HG03039 (cell line): ENCODE data around the gene ARHGAP15.

ENCODE experiments used
- ATAC-seq: cut with Tn5 transposase; IDR thresholded peaks from one replicate; pipeline ENCODE4 v1.9.1; 2021; ENCODE audit warnings: mild to moderate bottlenecking, moderate library complexity; ENCODE audit not compliant: unreplicated experiment

The ARHGAP15 gene

DNA sequence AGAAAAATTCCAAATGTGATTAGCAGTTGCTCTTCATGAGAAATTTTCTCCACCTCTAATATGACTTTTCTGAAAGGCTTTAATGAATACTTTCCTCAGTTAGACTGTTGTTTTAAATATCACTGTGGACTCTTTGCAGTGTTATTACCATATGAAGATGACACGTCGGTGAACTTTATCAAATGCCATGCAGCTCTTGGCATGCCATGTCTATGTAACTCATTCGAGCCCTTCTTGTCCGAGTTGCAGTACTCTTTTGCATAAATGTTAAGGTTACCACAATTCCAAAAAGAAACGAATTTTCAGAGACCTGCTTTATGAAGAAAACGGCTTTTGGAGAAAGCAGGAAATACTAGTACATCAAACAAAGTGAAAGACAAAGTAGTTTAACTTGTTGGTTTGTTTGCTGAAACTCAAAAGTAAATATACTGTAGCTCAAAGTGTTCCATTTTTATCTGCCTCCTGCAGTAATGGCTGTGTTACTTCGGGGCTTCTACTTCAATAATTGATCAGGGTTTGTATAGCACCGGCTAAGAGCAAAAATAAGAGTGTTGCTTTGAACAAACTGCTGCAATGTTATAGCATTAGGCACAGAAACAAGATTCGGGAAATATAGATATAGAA is 204.1 kb downstream of the ARHGAP15 start:
- ATAC-seq: no peak

DNA sequence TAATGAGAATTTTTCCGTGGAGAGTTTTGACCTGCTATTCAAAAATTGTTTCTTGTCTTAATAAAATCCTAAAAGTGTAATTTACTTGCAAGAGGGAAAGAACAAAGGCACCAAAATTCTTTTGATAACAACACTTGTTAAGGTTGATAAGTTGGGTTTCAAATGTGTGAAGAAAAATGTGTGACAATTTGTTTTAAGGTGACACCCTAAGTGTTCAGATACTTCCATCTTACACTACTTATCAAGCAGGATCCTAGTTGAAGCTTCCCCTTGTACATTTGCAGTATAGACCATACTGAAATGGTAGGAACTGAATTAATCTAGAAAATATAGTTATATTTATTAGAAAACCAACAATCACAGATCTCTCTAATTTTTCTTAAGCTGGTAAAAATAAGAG is 204.6 kb downstream of the ARHGAP15 start:
- ATAC-seq: no peak

DNA sequence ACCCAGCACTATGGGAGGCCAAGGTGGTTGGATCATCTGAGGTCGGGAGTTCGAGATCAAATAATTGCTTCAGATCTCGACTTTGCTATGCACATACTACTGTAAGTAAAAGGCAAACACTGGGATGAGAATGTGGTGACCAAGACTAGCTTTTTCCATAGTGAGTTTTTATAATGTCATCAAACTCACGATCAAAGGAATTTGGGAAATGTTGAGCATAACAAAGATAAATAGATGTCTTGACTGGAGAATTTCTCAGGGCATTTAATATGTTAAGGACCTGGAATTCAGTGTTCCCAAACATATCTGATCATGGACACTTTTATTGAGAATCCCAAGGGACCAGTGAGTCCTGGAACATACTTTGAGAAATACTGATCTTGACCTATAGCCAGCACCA is 205.6 kb downstream of the ARHGAP15 start:
- ATAC-seq: no peak

DNA sequence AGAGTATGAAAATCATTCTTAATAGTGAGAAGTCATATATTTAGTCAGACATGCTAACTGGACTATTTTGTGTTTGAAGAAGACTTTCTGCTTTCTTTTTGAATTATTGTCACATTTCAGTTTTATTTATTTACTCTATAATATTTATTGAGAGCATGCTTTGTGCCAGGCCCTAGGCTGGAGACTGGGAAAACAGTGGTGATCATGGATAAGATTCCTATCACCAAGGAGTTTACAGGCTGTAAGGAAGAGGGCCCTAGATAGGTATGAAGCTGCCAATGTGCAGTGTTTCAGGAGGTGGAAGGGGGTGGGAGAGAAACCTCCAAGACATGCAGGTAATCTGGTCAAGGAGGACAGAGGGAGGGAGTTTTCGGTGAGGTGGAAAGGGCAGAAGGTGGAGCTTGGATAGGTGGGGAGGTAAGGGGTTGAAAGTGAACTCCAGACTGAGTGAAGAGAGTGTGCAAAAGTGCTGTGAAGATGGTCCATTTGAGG is 207.5 kb downstream of the ARHGAP15 start:
- ATAC-seq: no peak

DNA sequence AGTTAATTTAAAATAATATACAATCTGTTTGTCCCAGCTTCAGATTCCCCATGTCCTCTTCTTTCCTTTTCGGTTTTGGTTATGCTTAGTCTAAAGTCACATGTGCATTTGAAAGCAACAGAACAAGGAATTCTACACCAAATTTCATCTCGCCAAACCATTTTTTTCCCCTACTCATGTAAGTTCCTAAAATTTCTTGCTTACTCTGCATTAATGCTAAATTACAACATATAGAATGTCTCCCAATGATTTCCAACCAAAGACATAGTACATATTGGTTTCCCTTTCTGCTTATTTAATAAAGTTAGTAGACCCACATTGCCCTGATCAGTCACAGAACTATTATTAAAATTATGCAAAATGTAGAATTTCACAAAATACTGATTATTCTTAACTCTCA is 212.3 kb downstream of the ARHGAP15 start:
- no peak for ATAC-seq

DNA sequence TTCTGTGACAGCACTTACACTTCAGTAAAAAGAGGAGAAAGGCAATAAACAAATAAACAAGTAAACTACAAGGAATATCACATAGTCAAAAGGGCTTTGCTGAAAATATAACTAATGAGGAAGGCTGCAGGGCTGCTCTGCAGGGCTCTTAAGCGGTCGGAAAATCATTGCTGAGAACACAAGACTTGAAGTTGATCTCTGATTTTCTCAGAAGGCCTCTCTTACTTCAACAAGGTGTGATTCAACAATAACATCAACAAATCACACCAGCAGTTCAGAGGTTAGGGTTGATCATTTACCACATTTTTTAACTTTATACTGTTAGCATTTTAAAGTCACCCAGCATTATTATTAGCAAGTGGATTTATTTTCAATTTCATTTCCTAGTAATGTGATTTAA is 215.6 kb downstream of the ARHGAP15 start:
- no peak for ATAC-seq

DNA sequence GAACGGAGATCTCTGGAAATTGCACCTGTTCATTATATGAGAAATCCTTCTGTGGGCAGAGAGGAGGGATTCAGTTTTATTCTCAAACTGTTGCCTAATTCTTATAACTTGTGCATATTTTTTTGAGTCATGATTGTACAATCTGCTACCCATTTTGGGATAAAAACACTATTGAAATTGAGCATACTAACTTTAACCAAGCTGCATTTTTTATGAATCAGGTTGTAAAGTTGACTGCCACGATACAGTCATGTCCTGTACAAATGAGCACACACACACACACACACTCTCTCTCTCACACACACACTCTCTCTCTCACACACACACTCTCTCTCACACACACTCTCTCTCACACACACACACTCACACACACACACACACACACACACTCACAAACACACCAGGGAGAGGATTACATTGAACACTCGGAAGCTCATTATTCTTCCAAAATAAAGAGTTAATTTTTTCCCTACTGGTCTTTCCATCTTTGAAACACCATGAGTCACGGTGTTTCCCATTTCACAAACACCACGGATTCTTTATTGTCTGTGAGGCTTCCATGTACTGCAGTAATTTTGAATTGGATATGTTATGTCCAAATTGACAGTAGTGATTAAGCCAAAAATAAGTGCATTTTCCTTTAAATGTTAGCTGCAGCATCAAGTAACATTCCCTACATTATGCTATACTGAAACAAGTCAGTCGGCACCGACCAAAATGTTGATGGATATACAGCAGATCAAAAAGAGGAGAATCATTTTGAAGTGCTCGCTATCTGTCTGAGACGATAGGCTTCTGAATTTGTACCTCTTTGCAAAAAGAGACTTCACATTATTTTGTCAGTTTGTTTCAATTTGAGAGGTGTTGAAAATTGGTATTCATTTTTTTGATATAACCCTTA is 216.9 kb downstream of the ARHGAP15 start:
- ATAC-seq: no peak

DNA sequence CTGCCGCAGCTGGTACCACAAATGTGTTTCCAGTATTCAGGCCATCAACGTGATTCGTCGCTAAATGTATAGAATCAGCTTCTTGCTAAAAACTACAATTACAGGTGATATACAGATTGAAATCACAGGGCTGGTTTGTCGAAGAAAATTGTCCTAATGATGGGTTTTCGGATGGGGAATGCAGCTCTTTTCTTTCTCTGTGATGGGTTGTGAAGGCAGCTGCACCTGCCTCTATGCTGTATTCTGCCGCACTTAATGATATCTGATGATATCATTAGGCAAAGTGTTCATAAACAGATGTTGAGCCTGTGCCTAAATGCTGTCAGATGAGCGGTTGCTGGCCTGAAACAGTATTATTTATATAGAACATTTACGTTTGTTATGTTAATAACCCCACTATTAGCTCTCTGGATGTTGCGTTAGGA is 218.1 kb downstream of the ARHGAP15 start:
- ATAC-seq: no peak

DNA sequence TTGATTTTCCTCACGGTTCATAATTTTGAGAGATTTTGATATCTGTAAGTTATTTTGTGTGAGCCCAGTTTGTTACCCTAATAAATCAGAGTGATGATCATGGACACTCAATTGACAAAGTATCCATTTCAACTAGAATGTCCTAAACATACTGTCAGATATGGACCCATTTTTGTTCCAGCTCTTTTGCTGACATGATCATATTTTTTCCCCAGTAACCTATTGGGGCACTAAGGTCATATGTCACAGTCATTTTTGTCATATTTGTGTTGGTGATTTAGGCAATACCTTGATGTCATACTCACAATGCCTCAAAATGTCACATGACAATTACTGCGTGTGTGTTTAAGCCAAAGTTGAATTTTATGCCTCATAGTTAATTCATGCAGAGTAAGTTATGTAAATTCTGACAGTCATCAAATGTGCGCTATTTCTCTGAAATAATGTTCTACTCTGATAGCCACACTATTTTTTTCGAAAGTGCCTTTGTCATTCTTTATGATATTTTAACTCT is 218.7 kb downstream of the ARHGAP15 start:
- ATAC-seq: no peak

DNA sequence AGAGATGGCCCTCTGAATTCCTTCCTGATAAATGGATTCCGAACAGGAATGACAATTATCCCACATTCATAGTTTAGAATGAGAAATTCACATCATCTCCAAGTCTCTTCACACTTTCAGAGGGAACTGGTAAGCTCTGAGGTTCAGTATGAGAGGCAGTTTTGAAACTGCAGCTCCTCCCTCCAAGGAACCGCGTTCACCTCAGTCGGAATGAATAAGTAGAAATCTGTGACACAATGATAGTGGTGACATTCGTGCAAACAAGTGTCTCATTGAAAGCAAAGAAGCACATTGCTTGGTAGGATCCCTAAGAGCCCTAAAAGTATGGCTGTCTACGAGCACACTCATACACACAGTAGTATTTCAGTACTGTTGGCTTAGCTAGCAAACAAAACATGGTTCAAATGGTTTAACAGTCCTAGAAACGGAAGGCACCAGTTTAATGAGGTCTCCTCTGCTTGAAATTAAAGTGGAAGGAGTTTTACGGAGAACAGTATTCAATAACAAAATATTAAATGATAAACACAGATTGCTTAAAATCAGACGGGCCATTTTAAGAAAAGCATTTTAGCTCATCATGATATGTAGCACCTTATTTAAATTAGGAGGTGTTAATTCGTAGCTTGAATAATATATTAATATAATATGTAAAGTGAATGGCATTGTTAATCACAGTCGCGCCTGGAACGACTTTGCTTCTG is 225.0 kb downstream of the ARHGAP15 start:
- no peak for ATAC-seq

DNA sequence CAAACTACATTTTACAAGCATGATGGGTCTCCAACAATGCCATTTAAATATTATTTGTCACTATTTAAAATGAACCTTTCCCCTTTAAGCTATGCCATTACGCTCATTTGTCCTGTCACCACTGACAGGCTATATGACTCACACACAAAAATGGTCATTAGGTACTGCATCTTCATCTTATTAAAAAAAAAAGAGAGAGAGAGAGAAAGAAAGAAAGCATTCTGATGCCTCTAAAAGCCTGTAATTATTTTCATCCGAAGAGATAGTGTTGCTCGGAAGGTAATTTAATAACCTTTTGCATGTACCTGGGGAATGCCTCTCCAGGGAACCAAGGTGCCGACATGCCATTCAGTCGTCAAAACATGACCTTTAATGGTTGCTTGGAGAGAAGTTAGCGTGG is 226.7 kb downstream of the ARHGAP15 start:
- ATAC-seq: no peak

DNA sequence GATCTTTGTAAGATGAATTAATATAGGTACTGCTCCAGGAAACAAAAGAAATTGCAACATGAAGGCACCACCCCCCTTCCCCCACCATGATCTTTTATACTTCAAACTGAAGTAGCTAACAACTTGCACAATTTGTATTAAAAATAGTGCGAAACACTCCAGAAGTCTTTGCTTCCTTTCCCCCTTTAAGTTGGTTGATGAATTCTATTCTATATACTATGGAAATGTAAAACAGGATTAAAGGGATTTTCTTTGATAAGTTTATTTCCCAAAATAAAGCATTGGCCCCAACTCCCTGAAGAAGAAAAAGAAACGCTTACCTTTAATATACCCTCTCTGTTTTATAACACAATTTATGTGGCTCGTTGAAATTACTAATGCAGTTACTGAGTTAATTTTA is 227.1 kb downstream of the ARHGAP15 start:
- no peak for ATAC-seq

DNA sequence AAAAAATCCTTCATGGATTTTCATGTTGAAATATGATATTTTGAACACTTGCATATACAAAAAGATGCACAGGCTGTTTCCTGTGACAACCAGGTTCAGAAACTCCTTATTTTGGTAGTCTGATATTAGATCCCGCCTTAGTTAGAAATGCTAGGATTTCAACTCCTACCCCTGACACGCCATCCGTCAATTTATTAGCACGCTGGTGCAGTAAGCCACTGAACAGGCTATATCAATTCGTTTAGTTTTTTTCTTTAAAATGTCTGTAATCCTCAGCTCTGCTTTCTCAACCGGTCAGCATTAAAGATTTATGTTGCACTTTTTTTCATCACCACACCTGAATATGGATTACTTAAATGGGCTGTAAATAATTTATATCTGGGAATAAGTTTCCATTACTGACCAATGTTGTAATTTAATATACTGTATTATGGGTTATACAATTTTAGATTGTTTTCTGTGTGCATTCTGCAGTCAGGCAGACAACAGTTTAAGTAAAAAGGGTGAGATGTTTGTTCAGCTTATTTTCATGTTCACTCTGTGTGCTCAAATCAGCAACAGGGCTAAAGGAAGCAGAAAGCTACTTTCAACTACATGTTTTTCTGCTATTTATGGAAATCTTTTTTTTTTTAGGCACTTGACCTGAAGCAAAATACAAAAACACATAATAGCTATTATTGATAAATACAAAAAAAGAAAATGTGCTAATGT is 227.7 kb downstream of the ARHGAP15 start:
- ATAC-seq: no peak

DNA sequence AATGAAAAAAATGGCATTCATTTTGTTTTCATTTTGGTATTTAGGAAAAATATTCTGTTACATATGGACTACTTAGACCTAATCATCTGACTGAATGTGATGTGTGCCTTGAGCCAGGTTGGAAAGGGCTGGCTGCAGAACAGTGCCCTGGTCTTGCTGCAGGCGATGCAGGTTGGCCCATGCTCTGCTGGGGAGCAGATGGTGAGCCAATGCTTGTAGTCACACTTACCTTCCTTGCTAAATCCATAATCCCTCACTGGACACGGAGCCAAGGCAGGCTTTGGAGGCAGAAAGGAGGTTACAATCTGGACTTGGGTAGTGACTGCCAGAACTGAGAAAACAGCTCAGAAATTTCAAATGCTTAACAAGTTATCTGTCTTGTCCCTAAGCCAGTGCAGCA is 228.7 kb downstream of the ARHGAP15 start:
- no peak for ATAC-seq

DNA sequence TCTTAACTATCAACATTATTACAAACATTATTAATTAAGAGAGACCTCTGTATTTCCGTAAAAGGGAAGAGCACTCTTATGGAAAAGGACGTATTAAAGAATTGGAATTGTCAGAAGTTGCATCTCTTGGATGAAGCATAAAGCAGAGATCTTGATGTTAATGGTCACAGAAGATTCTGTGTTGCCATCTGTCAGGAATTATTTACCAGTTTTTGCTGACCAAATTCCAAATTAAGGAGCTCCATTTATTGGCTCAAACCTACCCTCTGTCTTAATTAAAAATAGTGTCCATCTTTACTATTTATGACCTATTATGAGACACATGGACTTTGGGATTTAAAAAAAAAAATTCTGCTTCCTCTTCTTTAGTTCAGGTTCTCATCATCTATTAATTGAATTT is 232.1 kb downstream of the ARHGAP15 start:
- no peak for ATAC-seq

DNA sequence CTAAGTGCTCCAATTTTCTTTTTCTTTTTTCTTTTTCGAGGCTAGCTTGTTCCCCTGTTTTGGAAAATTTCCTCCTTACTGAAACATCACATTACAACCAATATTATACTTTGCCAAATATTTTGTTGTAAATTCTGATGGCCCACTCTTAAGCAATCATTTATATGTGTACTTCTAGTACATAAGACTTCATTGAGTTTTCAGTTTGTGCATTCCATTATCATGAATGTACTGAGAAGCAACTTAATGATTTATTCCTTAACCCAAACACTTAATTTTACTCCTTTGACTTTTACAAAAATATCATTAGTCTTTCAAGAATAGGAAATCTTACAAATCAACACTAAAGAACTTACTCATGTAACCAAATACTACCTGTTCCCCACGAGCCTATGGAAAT is 242.4 kb downstream of the ARHGAP15 start:
- ATAC-seq: no peak

DNA sequence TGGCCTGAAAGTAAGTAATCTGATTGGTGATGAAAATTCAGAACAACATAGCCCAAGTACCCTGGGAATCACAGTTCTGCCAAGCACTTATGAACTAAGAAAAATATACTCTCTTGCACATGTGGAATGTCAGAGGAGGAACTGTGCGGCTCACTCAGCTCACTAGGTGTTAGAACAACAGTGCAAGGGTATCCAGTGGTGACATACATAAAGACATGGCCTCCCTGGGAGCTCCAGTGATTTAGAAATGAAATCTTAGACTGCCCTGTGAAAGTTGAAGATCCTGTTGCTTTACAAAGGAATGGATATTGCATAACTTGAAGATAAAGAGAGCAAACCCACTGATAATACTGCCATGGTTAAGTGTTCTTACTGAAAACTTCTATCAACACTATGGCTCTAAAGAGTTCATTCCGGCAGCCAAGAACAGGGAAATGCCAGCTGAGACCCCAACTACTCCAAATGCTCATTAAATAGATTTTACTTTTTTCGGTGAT is 246.2 kb downstream of the ARHGAP15 start:
- no peak for ATAC-seq

DNA sequence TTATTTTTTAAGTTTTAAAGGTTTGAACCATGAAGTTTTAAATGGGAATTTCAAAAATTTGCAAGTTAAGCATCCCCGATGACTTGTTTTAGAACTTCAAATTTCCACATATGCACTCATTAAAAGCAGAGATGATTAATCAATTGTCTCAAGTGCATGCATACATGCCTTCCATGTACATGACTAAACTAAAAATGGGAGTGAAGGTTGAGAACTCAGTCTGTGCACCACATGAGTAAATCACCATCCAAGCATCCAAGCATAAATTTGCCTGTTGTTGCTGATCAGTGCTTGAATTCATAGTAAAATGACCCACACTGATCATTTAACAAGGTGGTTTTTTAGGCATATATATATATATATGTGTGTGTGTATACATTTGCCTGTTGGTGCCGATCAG is 249.8 kb downstream of the ARHGAP15 start:
- ATAC-seq: no peak

DNA sequence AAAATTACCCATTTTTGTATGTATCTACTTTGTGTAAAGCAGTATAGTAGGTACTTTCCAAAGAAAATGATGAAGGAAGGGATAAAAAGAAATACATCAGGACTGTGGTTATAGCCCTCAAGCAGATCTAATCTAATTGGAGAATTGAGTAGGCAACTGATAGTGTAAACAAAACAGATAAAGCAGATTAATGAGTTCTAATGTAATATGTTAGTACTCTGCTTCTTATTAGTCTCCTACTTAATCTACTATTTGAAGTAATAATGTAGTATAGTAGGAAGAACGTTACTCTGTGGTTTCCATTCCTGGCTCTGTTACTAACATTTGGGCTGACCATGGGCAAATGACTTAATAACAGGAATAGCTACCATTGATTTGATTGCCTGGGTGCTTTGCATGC is 250.7 kb downstream of the ARHGAP15 start:
- ATAC-seq: no peak

DNA sequence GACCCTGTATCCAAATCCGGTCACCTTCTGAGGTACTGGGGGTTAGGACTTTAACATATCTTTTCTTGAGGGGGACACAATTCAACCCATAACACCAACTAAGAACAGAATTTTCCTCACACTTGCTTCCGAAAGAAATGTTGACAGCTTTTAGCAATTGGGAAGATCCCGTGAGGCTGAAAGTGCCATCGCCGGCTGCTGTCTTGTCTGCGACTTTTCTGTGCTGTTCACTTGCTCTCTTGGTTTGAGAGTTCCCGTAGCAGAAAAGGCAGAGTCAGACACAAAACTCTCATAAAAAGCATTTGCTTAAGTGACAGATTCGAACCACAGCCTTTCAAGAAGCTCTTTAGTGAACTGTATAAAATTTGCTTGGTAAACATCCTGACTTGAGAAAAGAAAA is 253.4 kb downstream of the ARHGAP15 start:
- ATAC-seq: no peak

DNA sequence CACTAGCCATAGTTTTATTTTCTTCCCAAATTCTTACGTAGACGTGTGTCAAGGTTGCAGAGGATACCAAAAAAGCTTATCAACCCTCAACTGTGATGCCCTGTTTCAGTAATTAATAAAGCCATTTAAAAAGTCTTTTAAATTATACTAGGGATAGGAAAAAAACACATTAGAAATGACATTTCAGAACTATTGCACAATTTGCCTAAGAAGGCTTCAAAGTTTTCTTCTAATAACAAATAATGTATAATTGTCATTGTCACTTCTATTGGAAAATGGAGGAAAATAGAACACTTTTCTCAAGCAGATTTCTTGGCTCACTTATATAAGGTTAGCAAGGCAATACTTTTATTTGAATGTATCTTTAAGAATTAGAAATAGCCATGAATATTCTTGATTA is 253.8 kb downstream of the ARHGAP15 start:
- ATAC-seq: no peak
